Measurements from ENCODE around the gene TP63.

The TP63 gene

DNA sequence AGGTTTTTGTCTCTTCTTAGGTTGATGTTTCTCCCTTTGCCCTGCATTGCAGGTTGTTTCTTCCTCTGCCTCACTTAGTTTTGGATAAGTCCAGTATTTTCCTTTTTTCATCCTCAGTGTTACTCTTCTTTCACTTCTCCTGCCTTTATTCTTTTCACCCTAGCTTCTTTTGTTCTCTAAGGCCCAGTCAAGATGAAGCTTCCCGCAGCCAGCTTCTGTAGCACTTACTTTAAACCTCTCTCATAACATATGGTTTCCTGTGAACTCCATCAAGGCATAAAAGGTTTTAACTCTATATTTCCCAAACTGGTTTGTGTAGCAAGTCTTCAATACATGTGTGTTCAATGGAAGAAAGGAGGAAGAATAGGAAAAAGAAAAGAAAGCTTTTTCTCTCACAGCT is 54.1 kb downstream of the TP63 start:
- no peak for DNase-seq

DNA sequence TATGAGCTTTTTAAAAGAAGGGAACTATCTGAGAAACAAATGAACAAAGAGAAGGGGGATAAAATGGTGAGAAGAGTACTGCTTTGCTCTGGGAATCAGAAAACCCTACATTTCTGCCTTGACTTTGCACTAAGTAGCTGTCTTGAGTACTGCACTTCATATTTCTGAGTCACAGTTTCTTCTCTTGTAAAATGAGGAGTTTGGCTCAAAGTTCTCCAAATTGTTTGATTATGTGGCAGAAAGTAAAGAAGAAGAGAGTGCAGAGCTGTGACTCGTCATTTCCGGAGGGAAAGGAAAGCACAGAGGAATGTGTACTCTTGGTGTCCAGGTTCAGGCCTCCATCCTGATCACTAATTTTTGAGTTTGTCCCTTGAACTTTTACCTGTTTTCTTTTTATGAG is 54.7 kb downstream of the TP63 start:
- DNase-seq = no peak

DNA sequence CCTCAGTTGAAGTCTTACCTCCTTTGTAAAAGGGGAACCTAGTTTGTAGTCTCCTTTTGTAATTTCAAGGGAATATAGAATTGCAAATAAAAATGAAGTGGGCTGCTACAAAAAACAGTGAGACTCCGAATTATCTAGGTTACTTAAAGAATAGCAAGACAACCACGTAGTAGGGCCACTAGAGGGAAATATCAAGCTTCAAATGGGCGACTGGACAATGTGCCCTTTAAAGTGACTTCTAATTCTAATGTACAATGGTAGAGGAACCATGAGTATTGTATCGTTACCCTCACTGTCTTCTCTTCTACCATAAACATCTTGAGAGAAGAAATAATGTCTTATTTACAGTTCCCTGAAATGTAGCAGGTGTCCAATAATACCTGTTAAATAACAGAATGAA is 56.3 kb downstream of the TP63 start:
- DNase-seq = no peak

DNA sequence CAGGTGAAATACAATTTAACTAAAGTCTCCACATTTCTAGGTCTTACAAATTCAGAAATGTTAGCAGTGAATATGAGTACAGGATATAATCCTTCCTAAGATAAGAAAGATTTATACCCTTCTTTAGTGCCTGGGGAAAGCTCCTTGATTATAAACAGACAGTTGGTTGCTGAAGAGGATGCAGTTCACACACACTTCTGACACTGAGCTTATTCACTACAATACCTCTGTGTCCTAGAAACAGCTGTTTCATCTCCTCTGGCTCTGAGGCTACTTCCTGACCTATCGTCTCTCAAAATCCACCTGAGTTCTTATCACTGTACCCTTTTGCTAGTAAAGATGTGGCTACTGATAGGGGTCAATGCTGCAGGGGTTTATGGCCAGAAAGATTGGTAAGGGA is 57.1 kb downstream of the TP63 start:
- no peak for DNase-seq

DNA sequence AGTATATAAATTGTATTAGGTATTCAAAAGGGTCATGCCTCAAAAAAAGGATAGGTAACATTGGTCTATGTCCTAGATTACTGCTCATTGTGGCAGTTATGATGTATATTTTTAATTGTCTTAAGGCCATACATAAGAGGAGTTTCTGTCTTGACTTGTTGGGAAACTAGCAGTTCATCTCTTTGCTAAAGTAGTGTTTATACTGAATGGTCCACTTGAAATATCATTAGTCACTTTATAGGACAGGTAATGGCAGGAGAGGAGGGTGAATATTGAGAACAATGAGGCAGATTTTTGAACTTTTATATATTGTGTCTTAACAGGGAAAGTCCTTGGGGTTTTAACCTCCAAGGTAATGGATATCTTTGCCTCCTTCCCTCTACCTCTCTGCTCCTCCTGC is 58.4 kb downstream of the TP63 start:
- DNase-seq = no peak

DNA sequence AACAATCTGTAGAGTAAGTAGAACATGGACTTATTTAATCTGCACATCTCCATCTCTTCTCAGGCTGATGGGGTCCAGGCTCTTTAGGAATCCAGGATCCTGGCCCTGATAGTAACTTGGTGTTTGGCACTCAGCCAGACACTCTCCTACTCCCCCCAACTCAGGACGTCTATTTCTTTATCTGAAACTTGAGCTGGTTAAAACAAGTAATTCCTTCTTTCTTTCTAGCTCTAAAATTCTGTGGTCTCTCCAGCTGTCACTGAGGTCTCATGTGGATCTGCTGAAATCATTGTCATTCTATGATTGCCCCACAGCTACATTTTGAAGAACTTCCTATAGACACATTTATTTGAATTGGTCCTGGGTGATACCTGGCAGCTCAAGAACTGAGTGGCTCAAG is 59.0 kb downstream of the TP63 start:
- no peak for DNase-seq

DNA sequence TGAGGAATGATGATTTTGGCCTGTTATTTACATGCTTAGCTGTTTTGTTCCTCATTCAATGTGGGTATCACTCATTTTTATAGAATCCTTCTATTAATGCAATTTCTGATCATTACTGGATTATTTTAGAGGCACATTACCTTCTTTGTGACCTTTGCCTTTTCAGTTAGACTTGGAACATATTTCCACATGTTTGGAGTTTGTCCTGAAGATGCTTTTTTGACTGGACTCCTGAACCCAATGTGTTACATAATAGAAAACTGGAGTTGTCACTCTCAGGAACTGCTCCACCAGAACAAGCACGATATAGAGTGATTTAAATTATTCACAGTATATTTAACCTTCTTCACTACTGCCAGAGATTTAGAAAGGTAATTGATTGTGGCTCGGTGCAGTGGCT is 59.5 kb downstream of the TP63 start:
- DNase-seq = no peak

DNA sequence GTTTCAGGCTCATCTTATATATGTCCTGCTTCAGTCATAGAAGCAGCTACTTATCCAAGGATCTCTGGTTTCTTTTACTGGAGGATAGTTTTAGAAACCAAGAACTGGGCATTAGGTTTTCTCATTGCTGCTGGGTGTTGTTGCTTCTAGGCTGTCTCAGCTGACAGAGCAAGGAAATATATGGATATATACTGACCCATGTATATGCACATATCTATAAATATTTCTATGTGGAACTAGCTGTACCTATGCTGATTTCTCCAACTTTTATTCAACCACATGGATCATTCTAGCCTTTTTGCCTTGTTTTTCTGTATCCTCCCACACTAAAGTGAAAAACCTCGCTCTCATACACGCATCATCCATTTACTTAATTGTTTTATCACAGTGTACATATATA is 64.2 kb downstream of the TP63 start:
- DNase-seq = no peak

DNA sequence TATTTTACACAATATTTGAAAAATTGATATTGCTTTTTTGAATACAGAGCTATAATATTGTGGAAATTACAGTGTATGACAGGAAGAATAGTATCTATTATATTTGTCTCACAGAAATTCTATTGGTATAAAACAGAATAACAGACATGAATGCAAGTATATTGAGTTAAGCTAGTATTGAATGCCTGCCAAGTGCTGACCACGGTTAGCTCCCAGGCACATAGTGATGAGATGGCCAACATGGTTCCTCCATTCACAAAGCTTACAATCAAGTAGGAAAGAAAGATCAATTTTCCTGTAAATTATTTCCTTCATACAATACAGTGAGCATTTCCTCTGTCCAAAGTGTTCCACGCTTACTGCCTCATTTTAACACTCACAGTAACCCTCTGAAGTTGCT is 67.6 kb downstream of the TP63 start:
- no peak for DNase-seq

DNA sequence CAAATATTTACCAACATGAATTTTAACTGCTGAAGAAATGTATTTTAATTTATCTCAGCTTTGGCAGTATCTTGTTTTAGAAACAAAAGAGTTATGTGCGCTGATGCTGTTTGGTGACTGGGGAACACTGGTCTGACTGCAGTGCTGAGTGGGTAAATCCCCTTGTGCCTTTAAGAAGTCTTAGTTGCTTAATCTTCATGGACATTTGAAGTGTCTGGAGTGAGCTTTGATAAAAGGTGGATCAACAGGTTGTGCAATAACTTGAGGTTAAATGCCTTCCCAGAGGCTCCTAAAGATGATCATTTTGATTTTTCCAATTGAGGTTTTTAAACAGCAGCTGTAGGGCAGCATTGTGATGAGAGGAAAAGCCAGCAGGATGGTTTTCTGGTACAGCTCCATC is 68.7 kb downstream of the TP63 start:
- no peak for DNase-seq

DNA sequence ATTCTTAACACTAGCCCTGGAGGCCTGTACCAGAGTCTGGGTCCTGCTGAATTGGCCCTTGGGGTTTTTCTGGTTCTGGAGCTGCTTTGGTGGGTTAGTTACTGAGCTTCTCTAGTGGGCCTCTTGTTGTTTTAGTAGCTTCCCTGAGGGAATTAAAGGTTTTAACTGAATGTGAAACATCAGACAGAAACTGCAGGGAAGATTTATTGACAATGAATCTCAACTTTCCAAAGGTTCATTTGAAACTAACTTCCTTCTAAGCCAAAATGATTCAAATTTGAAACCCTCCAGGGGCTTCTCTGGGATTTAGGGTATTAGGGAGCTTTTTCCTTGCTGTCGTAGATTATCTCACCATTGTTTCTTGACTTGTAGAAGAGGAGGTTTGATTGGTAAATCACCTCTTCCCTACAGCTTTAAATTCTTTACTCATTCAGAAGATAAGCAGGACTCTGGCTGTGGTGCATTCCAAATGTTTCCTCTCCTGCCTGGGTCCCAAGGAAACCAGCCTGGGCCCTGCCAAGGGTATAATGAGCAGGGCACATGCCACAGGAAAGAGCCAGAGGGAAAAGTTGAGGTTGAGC is 71.0 kb downstream of the TP63 start:
- DNase-seq = no peak

DNA sequence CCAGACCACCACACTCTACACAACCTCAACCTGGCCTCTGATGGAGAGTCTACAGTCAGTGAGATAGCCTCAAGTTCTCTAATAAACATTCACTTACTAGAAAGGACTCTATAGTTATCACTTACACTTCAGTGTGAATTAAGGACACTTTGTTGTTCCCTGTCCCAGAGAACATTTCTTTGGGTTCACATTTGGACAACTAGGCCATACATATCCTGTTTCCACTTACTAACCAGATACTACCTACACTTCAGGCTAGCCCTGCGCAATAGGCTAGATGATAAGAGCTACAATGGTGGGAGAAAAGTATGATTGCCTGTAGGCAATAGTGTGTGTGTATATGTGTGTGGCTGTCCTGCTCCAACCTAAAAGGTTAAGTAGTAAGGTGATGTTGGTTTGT is 72.7 kb downstream of the TP63 start:
- no peak for DNase-seq

DNA sequence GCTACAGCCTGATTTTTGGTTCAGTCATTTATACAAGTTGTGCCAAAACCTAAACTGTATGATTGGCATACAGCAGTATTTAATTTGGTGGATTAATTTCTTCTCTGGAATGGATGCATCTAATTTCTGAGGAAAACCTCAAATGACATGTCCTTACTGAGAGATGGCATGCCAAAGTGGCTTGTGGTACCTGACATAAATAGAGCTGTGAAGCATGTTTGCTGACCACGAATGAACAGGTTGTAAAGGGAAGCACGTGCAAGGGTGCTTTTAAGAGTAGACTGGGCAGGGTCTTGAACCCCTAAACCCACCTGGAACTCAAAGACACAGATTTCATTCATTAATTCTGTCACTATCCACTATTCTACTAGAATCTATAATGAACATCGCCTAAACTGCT is 77.2 kb downstream of the TP63 start:
- no peak for DNase-seq

DNA sequence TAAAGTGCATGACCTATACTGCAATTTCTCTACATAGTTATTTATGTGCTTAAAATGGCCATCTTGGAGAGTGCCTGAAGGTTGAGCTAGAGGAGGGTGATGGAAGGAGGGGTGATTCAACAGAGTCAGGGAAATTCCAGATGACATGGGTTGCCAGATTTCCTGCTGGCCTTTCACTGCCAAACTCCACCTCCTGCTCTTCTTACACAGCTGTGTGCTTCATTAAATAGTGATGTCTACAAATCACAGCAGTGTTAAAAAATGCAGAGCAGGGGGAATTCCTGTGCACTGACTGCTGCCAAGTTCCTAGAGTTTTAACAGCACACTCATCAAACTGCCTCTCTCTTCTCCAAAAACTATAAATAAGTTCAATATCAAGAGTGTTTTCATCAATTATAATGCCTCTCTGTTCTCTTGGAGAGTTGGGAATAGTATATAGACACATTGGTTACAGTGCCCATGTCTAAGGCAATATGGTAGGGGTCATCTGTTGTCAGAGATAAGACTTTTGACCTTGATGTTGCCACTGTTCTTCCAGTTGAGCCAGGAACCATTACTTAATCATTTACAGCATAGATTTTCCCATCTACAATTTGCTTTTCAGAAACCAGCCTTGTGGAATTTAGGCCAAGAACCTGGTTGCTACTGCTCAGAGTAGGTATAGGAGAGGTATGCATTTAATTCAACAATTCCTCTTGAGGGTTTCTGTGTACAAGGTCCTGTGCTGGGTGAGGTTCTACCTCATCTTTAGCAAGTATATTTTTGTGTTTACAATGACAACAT is 79.6 kb downstream of the TP63 start:
- DNase-seq = no peak

DNA sequence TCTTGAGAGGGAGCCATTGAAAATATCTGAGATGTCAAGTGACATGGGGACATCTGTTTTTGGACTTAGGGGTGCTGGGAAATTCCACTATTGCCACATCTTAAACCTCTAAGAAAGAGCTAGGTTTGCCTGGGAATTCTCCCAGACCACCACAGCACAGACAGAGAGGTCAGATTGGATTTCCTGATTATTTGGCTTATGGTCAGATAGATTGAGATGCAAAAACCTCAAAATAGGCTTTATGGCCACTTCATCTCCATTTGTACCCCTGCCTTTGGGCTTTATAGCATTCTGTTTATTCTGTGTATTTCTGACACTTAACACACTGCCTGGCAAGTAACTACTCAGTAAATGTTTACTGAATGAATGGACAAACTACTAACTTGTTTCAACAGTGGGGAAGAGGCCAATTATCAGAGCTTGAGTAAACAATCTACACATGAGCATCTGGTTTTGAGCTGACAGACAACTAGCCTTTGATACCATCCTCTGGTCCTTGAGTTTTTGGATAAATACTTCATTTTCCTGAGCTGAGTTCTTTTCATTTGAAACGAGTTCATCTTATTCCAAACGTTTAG is 81.8 kb downstream of the TP63 start:
- DNase-seq = no peak

DNA sequence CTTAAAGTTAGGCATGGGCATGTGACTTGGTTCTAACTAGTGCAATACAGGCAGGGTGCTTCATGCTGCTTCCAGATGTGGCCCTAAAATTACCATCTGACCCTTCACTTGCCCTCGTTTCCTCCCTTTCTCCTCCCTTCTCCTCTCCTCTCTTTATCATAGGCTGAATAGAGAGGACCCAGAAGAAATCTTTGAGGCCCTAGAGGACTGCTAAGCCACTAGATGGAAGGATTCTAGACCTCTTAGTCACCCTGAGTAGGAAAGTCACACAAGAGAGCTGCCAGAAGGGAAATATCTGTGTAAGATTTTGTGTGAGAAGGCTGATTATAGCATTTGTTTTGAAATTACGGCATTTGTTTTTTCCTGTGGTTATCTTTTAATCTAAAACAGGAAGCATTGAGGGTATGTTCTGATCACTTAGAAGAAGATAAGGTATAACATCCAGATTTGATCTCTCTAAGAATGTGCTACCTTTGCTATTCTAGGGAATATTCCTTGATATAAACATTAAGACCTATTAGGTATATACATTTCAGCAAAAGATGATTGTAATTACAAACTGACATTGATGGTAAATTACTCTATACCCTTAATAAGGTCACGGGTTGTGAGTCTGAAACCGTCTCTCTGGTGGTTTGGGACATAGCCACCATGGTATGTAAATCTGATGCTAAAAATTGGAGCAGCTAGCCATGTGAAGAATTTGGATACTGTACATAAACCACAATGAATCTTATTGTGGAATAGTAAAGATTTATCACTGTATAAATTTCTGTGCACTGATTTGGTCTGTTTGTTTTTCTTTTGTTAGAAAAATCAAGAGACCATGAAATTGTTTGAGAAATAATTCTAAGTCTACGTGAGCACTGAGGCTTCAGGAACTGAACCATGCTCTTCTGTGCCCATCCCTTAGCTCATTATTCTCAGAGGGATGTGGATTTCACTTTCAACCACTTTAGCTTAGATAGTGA is 84.1 kb downstream of the TP63 start:
- DNase-seq = no peak

DNA sequence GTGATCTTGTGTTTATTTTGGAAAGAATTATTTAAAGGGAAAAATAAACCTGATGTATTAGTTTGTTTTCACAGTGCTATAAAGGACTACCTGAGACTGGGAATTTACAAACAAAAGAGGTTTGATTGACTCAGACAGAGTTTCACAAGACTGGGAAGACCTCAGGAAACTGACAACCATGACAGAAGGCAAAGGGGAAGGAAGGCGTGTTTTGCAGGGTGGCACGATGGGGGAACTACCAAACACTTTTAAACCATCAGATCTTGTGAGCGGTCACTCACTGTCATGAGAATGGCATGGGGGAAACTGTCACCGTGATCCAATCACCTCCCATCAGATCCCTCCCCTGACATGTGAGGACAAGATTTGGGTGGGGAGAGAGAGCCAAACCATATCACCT is 87.0 kb downstream of the TP63 start:
- peak in 1 of 2 donors; percentile 23 for DNase-seq

DNA sequence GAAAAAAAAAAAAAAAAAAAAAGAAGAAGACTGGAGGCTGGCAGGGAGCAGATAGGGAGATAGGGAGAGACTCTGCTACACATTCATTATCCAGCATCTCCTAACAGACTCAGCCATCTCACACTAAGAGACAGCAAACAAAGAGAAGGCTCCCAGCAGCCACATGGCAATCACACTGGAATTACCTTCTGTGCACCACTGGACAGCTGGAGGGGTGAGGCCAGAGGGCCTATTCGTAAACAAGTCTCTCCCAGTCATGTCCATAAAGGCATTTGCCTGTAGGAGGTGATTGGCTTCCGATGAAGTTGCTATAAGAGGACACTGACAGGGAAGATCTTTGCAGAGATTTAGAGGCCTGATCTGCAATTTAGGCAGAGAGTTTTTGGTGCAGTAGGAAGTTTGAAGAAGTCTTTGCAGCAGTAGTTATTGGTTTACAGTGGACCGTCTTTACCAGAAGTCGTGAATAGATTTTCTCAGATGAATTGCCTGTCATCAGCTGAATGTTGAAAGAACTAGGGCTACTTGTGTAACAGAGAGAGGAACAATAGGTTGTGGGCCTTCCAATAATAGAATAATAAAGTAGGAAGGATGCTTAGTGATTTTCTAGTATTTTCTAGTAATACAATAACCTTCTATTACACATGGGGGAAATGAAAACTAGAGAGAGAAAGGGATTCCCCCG is 89.7 kb downstream of the TP63 start:
- DNase-seq = no peak

DNA sequence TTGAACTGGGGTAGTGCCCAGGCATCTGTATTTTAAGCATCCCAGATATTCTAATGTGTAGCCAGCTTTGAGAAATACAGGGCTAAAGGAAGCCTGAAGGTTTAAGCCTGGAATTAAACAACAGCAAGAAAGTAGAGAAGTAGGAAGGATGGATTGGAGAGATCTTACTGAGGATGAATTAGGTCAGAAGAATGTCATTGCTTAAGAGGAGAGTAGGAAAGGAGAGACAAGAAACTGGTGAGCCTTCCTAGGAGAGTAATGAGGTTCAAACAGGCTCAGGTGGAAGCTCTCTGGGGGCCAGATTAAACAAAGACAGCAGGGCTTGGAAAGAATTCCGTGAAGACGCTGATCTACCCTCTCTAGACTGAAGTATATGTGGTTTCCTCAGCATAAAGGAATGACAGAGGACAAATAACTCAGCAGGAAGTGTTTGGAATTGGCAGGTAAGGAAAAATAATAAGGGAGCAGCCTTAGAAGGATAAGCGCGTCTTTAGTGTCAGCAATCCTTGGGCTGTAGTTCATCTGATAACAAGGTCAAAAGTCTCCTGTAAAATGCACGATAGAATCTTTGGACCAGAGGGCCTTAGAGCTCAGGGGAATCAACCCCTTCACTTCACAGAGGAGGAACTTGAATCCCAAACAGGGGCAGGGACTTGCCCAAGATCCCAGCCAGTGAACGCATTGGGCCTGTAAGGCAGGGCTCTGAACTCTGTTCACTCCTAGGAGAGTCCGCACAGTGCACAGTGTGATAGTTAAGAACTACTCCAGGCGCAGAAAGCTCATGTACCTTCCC is 90.9 kb downstream of the TP63 start:
- DNase-seq = no peak

DNA sequence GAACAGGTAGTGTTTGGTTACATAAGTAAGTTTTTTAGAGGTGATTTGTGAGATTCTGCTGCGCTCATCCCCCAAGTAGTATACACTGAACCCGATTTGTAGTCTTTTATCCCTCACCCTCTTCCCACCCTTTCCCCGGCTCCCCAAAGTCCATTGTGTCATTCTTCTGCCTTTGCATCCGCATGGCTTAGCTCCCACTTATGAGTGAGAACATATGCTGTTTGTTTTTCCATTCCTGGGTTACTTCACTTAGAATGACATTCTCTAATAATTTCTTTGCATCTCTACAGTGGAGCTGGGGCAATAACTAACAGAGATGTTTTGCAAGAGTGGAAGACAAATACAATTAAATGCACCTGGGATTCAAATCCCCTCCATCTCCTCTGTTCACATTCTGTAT is 93.2 kb downstream of the TP63 start:
- DNase-seq = no peak

DNA sequence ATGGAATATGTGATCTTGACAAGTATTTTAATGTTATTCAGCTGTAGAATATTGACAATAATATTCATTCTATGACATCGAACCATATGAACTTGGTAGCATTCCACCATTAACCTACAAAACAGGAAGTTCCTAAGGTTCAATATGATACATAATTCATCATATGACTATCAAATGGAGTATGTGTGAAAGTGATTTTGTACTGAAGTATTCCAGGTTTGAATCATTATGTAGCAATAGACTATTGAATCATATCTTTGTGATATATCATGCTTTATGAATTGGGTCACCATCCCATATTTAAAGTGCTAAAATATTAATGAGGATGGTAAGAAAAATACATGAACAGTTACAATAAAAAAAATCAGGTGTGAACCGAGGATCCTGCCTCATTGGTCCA is 95.1 kb downstream of the TP63 start:
- no peak for DNase-seq

DNA sequence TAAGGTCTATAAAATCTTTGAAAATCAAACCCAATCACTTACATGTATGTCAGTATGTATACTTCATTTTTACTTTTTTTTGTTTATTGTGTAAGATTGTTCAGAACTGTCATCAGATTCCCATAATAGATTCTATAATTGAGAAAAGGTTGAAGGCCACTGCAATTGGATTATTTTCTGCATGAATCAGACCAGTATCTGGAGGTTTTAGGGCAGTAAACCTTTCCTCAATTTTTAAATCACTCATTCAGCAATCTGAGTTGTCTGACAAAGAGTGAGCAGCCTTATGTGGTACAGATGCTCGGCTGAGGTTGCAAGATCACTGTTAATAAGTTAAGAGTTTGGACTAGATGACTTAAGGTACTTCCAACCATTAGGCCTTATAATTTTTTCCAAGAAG is 96.0 kb downstream of the TP63 start:
- no peak for DNase-seq
